Thoracic aorta (tissue), 2 donors: ENCODE data around the gene CD300A. TPM values are rescaled to one million over a fixed set of nuclear protein-coding genes. Genes with fewer than 3 reads are reported as not detected.

Experiments used
- ATAC-seq: fragments of 150-250 bp; one replicate; pipeline ENCODE4 v1.8.0; 2017; ENCODE audit warnings: low read depth; ENCODE audit not compliant: insufficient number of reproducible peaks, low FRiP score
- DNase-seq: peaks from one replicate; pipeline ENCODE4 v3.0.0-alpha.2; 2020; ENCODE audit warnings: low spot score
- H3K27ac ChIP-seq, 2 donors: fragments of 200-600 bp; sonication (generic); 1 replicate in 1 of 2; 2 replicates in 1 of 2; pipeline ENCODE4 v1.5.1; 2016; ENCODE audit warnings: mild to moderate bottlenecking in 2 of 2, moderate library complexity in 2 of 2
- H3K27me3 ChIP-seq: fragments of 200-600 bp; sonication (generic); replicated peaks from 2 replicates; pipeline ENCODE4 v1.6.0; 2016; ENCODE audit warnings: mild to moderate bottlenecking; ENCODE audit not compliant: insufficient read depth
- H3K36me3 ChIP-seq: fragments of 200-600 bp; sonication (generic); one replicate; pipeline ENCODE4 v1.5.1; 2016
- H3K4me1 ChIP-seq, 2 donors: fragments of 200-600 bp; sonication (generic); 1 replicate in 1 of 2; 2 replicates in 1 of 2; pipeline versions ENCODE4 v1.5.1 to v1.6.0; 2016; ENCODE audit warnings: low read depth in 2 of 2, mild to moderate bottlenecking in 1 of 2; ENCODE audit not compliant: control insufficient read depth in 1 of 2
- H3K4me3 ChIP-seq: fragments of 200-600 bp; sonication (generic); 2 replicates; pipeline ENCODE4 v1.5.1; 2016; ENCODE audit warnings: mild to moderate bottlenecking
- H3K9me3 ChIP-seq: fragments of 200-600 bp; sonication (generic); 2 replicates; pipeline ENCODE4 v1.5.1; 2016
- total RNA-seq, 2 donors: library from RNA; depleted of rRNA; stranded (reverse); fragments of >200 nt; gene quantifications; one replicate each; pipeline versions ENCODE4 v1.1.0 to v1.2.3, GENCODE V29; 2016
- TF ChIP-seq, protein P1 (sequence below): fragments of 200-600 bp; sonication (generic); IDR thresholded peaks from one replicate; pipeline ENCODE4 v1.5.1; 2019; ENCODE audit warnings: antibody characterized with exemption

CD300A gene
- 1 to 10 TPM; 7.7 to 8.0 TPM for total RNA-seq

DNA sequence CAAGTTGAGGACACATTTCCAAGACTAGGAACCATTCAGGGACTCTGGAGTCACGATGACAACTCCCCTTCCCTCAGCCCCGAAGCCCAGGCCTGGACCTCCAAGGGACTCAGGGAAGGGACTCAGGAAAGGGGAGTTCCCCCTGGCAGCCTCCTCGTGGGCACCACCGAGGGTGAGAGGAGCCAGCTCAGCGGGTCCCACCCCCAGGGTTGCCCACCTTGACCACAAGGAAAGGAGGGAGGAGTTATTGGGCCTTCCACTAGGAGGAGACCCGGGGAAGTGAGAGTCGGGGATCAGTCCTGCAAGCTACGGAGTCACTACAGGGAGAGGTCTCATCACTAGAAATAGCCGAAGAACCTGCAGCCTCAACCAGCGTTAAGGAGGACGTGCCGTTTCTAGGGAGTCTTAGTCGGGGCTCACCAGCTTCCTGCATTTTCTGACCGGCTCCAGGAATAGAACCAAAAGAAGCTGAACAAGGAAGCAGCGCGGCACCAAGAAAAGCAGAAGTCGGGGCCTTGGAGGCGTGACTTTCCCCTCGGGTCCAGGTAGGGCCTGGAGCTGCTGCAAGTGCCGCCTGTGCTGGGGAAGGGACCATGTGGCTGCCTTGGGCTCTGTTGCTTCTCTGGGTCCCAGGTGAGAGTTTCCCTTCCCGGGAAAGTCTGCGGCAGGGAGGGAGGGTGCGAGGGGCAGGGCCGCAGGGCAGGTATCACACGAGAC lies at the start of gene CD300A:
Gene CD300A (plus strand): TSS at position 524 of the 717 bp plus-strand sequence. CDS start 70 bp downstream, at position 594.
- Histone ChIP-seq H3K4me3 (peak within 1 kb of the TSS; percentile 66), H3K4me1 (peaks cover 2 to 3% of the 10 kb centered on the region in 2 donors), H3K27ac (no peak within 1 kb of the TSS), H3K9me3 (no peaks in the 10 kb centered on the region), H3K36me3 (no peaks in the 10 kb centered on the region), H3K27me3 (peaks cover 3% of the 10 kb centered on the region)
- DNase-seq, result no peak
- TF ChIP-seq, protein P1, sequence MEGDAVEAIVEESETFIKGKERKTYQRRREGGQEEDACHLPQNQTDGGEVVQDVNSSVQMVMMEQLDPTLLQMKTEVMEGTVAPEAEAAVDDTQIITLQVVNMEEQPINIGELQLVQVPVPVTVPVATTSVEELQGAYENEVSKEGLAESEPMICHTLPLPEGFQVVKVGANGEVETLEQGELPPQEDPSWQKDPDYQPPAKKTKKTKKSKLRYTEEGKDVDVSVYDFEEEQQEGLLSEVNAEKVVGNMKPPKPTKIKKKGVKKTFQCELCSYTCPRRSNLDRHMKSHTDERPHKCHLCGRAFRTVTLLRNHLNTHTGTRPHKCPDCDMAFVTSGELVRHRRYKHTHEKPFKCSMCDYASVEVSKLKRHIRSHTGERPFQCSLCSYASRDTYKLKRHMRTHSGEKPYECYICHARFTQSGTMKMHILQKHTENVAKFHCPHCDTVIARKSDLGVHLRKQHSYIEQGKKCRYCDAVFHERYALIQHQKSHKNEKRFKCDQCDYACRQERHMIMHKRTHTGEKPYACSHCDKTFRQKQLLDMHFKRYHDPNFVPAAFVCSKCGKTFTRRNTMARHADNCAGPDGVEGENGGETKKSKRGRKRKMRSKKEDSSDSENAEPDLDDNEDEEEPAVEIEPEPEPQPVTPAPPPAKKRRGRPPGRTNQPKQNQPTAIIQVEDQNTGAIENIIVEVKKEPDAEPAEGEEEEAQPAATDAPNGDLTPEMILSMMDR, result no peak
- ATAC-seq, result no peak

DNA sequence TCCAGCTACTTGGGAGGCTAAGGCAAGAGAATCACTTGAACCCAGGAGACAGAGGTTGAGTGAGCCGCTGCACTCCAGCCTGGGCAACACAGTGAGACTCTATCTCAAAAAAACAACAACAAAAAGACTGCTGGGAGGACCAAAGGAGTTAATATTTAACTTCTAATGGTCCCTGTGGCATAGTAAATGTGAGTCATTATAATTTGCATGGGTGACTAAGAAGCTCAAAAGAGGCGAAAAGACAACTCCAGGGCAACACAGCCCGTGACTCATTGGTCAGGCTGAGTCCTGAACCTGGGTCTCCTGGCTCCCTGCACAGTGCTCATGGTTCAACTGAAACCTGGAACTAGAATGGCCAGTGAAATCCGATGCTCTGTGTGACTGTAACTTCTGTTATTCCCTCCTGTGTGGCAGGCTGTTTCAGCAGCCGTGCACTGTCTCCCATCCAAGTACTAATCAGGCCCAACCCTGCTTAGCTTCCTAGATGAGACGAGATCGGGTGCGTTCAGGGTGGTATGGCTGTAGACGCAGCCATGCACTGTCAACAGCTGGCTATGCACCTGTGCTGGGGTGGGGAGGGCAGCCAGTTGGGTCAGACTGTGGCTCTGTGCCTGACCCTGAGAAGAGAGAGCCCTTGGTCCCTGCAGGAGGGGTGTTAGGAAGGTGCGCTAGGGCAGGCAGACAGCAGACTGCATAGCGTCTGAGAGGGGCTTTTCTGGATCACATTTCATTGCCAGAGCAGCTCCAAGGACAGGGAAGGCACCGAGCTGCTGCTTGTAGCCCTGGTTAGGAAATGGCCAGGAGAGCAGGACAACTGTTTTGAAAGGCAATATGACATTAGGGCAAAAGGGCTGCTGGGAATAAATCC lies 49.0 kb upstream of the CD300A start:
- no peak overlapping the region for H3K4me3 ChIP-seq
- H3K9me3 ChIP-seq, result no peaks in the 10 kb centered on the region
- H3K4me1 ChIP-seq, result no peaks in the 10 kb centered on the region
- ATAC-seq, result no peak
- no peak for DNase-seq
- H3K27me3 ChIP-seq, result no peaks in the 10 kb centered on the region
- H3K27ac ChIP-seq, result no peak overlapping the region
- no peaks in the 10 kb centered on the region for H3K36me3 ChIP-seq
- TF ChIP-seq, protein P1, result no peak

- no peaks in the 10 kb centered on the region for H3K27me3 ChIP-seq
- H3K27ac ChIP-seq, result no peak overlapping the region
- TF ChIP-seq, protein P1, result no peak
- no peaks in the 10 kb centered on the region for H3K4me1 ChIP-seq
- no peaks in the 10 kb centered on the region for H3K9me3 ChIP-seq
- no peak overlapping the region for H3K4me3 ChIP-seq
- no peak for ATAC-seq
- no peaks in the 10 kb centered on the region for H3K36me3 ChIP-seq
- DNase-seq, result no peak
Observed at GRCh38 chr17:74419928-74420411, 46.5 kb upstream of the CD300A start.

GRCh38 chr17:74424117-74424516 lies 42.3 kb upstream of the CD300A start:
- no peak for ATAC-seq
- Histone ChIP-seq H3K4me3 (no peak overlapping the region), H3K27ac (no peak overlapping the region), H3K36me3 (no peaks in the 10 kb centered on the region), H3K4me1 (peaks cover 12 to 24% of the 10 kb centered on the region in 2 donors), H3K9me3 (no peaks in the 10 kb centered on the region), H3K27me3 (no peaks in the 10 kb centered on the region)
- TF ChIP-seq, protein P1, result no peak
- DNase-seq, result no peak

DNA sequence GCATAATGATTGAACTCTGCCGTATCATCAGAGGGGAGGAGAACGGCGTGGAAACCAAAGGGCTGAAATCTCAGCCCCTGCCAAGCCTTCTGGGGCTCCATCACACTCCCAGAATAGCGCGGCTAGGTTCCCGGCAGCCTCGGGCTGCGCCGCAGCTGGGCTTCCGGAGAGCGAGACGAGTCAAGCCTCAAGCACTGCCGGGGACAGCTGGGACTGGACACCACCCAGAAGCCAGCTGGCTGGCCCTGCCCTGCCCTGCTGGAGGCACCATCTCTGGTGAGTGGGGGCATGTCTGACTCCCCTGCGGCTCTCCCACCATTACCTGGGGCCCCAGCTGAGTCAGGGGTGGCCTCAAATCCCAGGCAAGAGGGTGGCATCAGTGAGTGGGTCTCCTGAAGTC lies 41.8 kb upstream of the CD300A start:
- no peaks in the 10 kb centered on the region for H3K36me3 ChIP-seq
- H3K9me3 ChIP-seq, result no peaks in the 10 kb centered on the region
- DNase-seq (no peak), ATAC-seq (no peak)
- TF ChIP-seq, protein P1, result no peak
- no peaks in the 10 kb centered on the region for H3K27me3 ChIP-seq
- no peak overlapping the region for H3K27ac ChIP-seq
- no peak overlapping the region for H3K4me3 ChIP-seq
- H3K4me1 ChIP-seq, result peaks cover 12 to 29% of the 10 kb centered on the region in 2 donors
